Measurements from ENCODE around the gene IL31RA.
"Not testable (repeated sequence)": the region's sequence is repeated elsewhere in the genome, so short reads cannot be mapped to it uniquely, and the experiment has no call there.

The IL31RA gene

DNA sequence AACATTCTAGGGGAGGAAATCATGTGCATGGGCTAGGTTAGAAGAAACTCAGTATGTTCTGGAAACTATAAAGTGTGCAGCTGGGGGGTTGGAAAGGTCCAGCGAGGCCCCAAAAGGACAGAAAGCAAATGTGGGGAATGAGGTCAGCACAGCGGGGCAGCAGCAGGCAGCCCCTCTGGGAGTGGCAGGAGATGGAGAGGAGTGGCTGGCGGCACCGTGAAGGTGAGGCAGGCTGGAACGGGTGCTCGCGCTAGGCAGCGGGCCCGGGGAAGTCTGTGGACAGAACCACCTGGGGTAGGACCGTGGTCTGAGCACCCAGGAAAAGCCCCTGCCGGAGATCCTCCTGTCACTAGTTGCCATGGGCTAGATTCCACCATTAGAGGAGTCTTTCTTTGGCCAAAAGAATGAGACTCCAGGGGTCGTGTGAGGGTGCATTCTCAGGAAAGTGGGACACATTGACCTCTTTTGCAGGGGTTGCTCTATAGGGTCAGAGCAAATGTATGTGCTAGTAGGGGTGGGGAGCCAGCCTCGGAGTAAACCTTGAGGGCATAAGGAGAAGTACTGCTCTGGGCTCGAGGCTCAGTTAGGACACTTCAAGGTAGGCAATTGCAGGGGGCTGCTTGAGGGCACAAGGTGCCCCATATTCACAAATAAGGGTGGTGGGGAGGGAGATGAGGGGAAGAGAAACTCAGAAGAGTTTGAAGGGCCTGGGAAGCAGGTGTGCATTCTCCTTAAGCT is 82.4 kb downstream of the IL31RA start:
- no peak for TF ChIP-seq POLR2A (IDR thresholded peaks at IDR 0.05; ENCODE audit: low read depth, low read length)
- FAIRE-seq (no peak), DNase-seq (ENCODE audit: insufficient read length, low spot score) (no peak)

DNA sequence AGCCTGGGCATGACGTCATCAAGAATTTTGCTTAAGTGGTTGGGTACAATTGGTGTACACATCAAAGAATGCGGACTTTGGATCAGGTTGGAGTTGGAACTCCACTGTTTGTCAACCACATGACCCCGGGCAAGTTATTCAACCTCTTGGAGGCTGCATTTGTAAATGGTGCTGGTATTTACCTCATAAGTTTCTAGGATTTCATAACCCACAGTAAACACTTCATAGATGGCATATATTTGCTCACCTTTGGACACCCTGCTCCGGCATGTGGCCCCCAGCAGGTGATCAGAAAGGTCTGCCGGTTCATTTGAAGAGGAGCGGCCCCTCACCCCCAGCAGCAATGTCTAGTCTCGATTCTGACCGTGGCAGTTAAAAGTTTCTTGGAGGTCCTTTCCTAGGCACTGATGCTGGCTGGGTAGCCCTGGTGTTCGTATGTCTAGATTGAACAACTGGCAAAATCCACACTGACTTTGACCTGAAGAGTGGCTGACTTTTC is 83.0 kb downstream of the IL31RA start:
- DNase-seq (ENCODE audit: insufficient read length, low spot score) (no peak), FAIRE-seq (no peak)
- no peak for TF ChIP-seq POLR2A (IDR thresholded peaks at IDR 0.05; ENCODE audit: low read depth, low read length)

DNA sequence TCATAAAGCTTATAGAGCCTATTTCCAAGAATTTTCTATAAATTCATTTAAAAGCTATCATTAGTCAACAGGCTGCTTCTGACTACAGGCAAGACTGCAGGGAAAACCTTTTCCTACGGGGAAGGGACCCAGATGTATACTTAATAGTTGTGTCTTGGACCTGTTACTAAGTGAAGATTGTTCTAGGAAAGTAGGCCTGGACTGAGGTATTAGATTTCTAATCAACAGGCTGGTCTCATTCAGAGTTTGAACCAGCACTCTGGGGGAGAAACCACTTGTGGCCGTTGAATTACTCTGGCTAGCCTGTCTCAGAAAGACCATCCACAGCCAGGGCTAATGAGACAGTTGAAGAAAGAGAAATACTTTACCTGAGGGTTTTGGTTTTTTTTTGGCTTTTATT is 83.6 kb downstream of the IL31RA start:
- no peak for TF ChIP-seq POLR2A (IDR thresholded peaks at IDR 0.05; ENCODE audit: low read depth, low read length)
- FAIRE-seq (no peak), DNase-seq (ENCODE audit: insufficient read length, low spot score) (no peak)

DNA sequence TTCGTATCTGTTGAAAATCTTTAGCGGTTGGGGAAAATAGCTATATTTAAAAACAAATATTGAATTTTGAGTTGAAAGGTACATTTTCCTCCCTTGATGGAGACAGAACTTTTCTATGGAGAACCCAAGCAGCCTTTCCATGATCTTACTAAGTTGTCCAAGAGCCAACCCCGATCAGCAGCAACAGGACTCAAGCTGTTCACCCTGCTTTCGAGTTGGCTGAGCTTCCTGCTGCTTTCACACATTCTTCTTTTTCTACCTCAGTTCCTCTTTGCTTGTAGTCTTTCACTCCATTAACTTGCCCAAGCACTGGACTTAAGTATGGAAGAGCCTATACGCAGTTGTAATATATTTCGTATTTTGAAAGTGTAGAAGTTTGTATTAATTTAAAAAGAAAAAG is 84.2 kb downstream of the IL31RA start:
- FAIRE-seq (no peak), DNase-seq (ENCODE audit: insufficient read length, low spot score) (no peak)
- no peak for TF ChIP-seq POLR2A (IDR thresholded peaks at IDR 0.05; ENCODE audit: low read depth, low read length)

DNA sequence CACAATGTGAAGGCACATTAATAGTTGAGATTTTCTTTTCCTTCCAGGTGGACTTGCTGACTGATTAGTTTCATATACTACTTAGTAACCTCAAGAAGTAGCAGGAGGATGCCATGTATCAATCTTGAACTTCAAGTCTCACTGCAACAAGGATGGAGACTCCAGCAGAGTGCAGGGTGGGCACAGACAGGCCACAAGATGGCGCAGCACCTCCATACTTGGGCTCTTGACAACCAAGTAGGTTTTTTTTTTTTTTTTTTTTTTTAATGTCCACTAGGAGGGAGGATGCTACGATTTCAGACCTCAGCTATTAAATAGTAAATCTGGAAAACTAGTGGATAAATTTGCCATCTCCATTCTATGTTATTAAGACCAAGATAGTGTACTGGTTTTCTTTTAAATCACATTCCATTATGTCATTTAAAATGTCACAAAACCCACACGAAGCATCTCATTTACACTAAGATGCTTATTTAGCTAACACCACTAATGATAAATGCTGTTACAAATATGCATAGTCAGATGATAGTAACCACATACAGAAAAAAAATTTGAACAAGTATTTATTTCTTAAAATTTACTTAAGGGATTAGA is 85.0 kb downstream of the IL31RA start:
- FAIRE-seq (peak; percentile 53), DNase-seq (ENCODE audit: insufficient read length, low spot score) (peak; percentile 48)
- TF ChIP-seq POLR2A (IDR thresholded peaks at IDR 0.05; ENCODE audit: low read depth, low read length): no peak

DNA sequence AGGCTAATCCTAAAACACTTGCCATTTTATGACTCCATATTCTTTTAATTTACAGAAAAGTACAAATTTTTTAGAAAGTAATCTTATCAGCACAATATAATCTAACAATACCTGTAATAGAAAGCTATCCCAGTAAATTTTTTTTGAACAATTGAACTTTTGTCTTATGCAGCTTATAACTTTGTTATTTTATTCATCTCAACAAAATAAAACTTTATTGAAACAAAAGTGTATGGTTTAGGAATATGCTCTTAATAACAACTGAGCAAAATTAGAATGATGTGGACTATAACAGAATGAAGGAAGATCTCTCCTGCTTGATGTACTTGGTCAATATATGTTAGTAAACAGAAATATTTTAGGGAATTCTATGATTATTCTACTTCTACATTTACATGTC is 86.4 kb downstream of the IL31RA start:
- FAIRE-seq: peak; percentile 74

DNA sequence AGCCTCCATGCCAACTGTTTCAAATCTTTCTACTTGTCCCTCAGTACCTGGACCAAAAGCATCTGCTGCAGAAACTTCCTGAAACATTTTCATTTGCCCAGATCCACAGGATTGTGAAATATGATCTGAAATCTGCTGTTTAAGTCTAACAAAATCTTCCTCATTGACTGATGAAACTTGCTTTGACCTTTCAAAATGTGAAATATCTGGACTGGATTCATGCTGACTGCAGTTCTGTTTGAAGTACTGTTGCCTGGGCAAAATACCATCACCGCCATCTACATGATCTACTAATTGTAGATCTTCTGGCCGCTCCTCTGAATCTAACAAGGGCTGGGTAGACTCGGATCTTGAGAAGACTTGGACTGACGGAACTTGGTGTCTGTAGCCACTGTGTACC is 90.0 kb downstream of the IL31RA start:
- FAIRE-seq; DNase-seq (ENCODE audit: insufficient read length, low spot score): not testable (repeated sequence)

More for the DNA sequence above, 86.4 kb downstream of the IL31RA start:
- not testable (repeated sequence) for DNase-seq (ENCODE audit: insufficient read length, low spot score)

DNA sequence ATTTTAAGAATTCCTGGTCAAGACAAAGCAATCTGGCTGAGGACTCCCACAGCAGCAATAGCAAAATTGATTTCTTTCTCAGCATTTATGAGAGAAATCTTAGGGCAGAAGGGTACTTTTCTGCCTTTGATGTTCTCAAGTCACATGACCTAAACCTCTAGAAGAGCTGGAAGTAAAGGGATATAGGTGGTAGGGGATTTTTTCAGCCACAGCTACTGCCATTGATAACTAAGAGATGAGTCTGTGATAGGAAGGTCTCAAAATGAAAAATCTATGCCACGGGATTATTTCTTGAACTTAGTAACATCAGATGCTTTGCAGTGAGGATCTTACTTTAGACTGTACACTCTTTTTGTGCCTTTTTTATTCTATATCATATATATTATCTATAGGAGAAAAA is 108.1 kb downstream of the IL31RA start:
- TF ChIP-seq POLR2A (IDR thresholded peaks at IDR 0.05; ENCODE audit: low read depth, low read length): no peak

DNA sequence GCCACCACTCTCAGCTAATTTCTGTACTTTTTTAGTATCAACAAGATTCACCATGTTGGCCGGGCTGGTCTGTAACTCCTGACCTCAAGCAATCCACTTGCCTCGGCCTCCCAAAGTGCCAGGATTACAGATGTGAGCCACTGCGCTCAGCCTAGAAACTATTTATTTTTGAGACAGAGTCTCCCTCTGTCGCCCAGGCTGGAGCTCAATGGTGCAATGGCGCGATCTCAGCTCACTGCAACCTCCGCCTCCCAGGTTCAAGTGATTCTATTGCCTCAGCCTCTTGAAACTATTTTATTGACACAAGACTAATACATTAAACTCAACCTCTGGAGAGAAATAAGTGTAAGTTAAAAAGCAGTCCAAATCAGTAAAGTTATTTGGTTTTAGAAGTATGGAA is 109.6 kb downstream of the IL31RA start:
- TF ChIP-seq POLR2A (IDR thresholded peaks at IDR 0.05; ENCODE audit: low read depth, low read length): no peak
- FAIRE-seq (no peak), DNase-seq (ENCODE audit: insufficient read length, low spot score) (no peak)

More for the DNA sequence above, 108.1 kb downstream of the IL31RA start:
- FAIRE-seq (no peak), DNase-seq (ENCODE audit: insufficient read length, low spot score) (no peak)

DNA sequence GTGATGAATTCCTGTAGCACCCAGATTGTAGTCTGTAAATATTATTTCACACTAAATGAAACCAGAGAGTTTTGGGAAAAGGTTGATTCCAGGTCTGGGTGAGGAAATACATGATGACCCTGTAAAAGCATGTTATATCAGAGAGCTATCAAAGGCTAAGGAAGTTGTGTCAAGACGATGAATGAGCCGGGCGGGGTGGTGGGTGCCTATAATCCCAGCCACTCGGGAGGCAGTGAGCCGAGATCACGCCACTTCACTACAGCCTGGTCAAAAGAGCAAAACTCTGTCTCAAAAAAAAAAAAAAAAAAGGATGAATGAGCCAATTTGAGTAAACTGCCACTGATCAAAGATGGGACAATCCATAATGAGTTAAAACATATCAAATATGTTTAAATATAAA is 114.4 kb downstream of the IL31RA start:
- DNase-seq (ENCODE audit: insufficient read length, low spot score) (no peak), FAIRE-seq (no peak)
- TF ChIP-seq POLR2A (IDR thresholded peaks at IDR 0.05; ENCODE audit: low read depth, low read length): no peak

DNA sequence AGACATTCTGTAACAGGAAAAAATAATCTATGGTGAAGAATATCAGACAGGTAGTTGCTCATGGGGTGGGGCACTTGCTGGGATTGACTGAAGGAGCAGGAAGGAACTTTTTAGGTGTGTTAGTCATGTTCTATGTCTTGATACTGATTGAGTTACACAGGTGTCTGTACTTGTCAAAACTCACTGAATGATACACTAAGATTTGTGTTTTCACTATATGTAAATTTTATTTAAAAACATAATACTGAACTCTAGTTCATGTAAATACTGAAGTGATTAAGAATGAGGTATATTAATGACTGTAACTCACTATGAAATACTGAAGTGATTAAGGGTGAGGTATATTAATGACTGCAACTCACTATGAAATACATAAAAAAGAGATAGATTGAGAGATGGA is 115.1 kb downstream of the IL31RA start:
- no peak for FAIRE-seq

DNA sequence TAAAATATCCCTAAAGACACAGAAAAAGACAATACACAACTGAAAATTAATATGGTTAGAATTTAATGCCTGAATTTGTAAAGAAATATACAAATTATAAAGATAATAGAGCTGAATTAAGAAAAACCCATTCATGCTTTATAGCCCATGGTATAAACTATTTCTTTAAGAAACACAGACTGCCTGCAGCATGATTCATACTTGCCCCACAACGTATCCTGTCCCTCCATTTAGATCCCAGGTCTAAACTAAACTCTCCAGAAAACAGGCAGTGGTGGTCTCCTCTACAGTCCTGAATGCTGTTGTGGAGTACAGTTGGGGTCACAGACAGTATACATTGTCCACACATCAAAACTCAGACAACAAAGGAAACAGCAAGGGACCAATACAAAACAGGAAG is 118.8 kb downstream of the IL31RA start:
- DNase-seq (ENCODE audit: insufficient read length, low spot score) (peak; percentile 9), FAIRE-seq (peak; percentile 67)
- TF ChIP-seq POLR2A (IDR thresholded peaks at IDR 0.05; ENCODE audit: low read depth, low read length): no peak

More for the DNA sequence above, 115.1 kb downstream of the IL31RA start:
- no peak for TF ChIP-seq POLR2A (IDR thresholded peaks at IDR 0.05; ENCODE audit: low read depth, low read length)
- DNase-seq (ENCODE audit: insufficient read length, low spot score): no peak
